ENCODE measurements around the gene HNRNPDL. TPM values are rescaled to one million over a fixed set of nuclear protein-coding genes. Genes with fewer than 3 reads are reported as not detected.
A peak's percentile ranks its signal among the peaks of the same experiment; 100 is the strongest.
"Not testable (repeated sequence)": the region's sequence is repeated elsewhere in the genome, so short reads cannot be mapped to it uniquely, and the experiment has no call there.

Gene HNRNPDL
- total RNA-seq = 100 to 1,000 TPM; 264 to 277 TPM

- Mint-ChIP-seq H3K27ac (peak within 1 kb of the TSS; percentile 97), H3K9me3 (no peaks in the 10 kb centered on the region), H3K27me3 (no peaks in the 10 kb centered on the region), H3K4me3 (peak within 1 kb of the TSS; percentile 99), H3K4me1 (ENCODE audit: low read depth) (peaks cover 55% of the 10 kb centered on the region), H3K36me3 (peaks cover 59% of the 10 kb centered on the region)
- CTCF ChIA-PET = interaction anchor here (1.4 to 4.2 kb wide), 2 partner anchors 59 to 69 kb away, joined by 10 to 25 read pairs; no protein-coding TSS in a partner anchor
- DNase-seq = peak; percentile 99
- intact Hi-C loops (cut with micrococcal nuclease) = loop anchor here (1.0 to 5.0 kb wide), 6 partner anchors 145 to 1027 kb away; partner anchors contain the start of genes COQ2, HELQ, LIN54 and MRPS18C
- POLR2A ChIA-PET = interaction anchor here (1.1 to 4.0 kb wide), 6 partner anchors 11 to 69 kb away, joined by 3 to 57 read pairs (median 16); partner anchors contain the start of gene HNRNPD
Observed at GRCh38 chr4:82430193-82430963, at the start of gene HNRNPDL, which contains the start of gene ENOPH1. Gene HNRNPDL (minus strand): TSS chr4:82430462. CDS start chr4:82429690, 772 bp downstream. Gene ENOPH1 (plus strand): TSS chr4:82430590. CDS start chr4:82430830, 240 bp downstream.

- no peak overlapping the region for H3K27ac Mint-ChIP-seq
- ChIA-PET CTCF (no interaction called here), POLR2A (no interaction called here)
- intact Hi-C loops (cut with micrococcal nuclease) = no loop called here
- no peak for DNase-seq
- no peaks in the 10 kb centered on the region for H3K9me3 Mint-ChIP-seq
- H3K4me3 Mint-ChIP-seq = no peak overlapping the region
- no peaks in the 10 kb centered on the region for H3K4me1 Mint-ChIP-seq (ENCODE audit: low read depth)
- H3K27me3 Mint-ChIP-seq = no peaks in the 10 kb centered on the region
- peaks cover 22% of the 10 kb centered on the region for H3K36me3 Mint-ChIP-seq
Observed at GRCh38 chr4:82479562-82479961, 49.3 kb upstream of the HNRNPDL start.

- POLR2A ChIA-PET; H3K9me3 Mint-ChIP-seq; H3K27me3 Mint-ChIP-seq; H3K4me3 Mint-ChIP-seq; intact Hi-C loops (cut with micrococcal nuclease); H3K27ac Mint-ChIP-seq; DNase-seq; H3K4me1 Mint-ChIP-seq (ENCODE audit: low read depth); CTCF ChIA-PET: not testable (repeated sequence)
- H3K36me3 Mint-ChIP-seq = peaks cover 24% of the 10 kb centered on the region
Observed at GRCh38 chr4:82477469-82477868, 47.2 kb upstream of the HNRNPDL start.

- H3K4me3 Mint-ChIP-seq; H3K9me3 Mint-ChIP-seq; intact Hi-C loops (cut with micrococcal nuclease); POLR2A ChIA-PET; CTCF ChIA-PET; H3K4me1 Mint-ChIP-seq (ENCODE audit: low read depth); H3K27me3 Mint-ChIP-seq; H3K27ac Mint-ChIP-seq; DNase-seq: not testable (repeated sequence)
- peaks cover 20% of the 10 kb centered on the region for H3K36me3 Mint-ChIP-seq
Observed at GRCh38 chr4:82475931-82476330, 45.7 kb upstream of the HNRNPDL start.

- DNase-seq = no peak
- Mint-ChIP-seq H3K36me3 (peaks cover 9% of the 10 kb centered on the region), H3K27ac (no peak overlapping the region), H3K9me3 (no peaks in the 10 kb centered on the region), H3K4me3 (no peak overlapping the region), H3K27me3 (no peaks in the 10 kb centered on the region), H3K4me1 (ENCODE audit: low read depth) (no peaks in the 10 kb centered on the region)
- ChIA-PET POLR2A (no interaction called here), CTCF (interaction anchor here (1.4 kb wide), 1 partner anchor 265 kb away, joined by 4 read pairs; no protein-coding TSS in a partner anchor)
- intact Hi-C loops (cut with micrococcal nuclease) = no loop called here
Observed at GRCh38 chr4:82473621-82474164, 43.4 kb upstream of the HNRNPDL start.

- intact Hi-C loops (cut with micrococcal nuclease); H3K4me3 Mint-ChIP-seq; H3K9me3 Mint-ChIP-seq; H3K4me1 Mint-ChIP-seq (ENCODE audit: low read depth); DNase-seq; H3K27ac Mint-ChIP-seq; POLR2A ChIA-PET; H3K27me3 Mint-ChIP-seq: not testable (repeated sequence)
- CTCF ChIA-PET = interaction anchor here (1.4 kb wide), 1 partner anchor 266 kb away, joined by 4 read pairs; no protein-coding TSS in a partner anchor
- peaks cover 13% of the 10 kb centered on the region for H3K36me3 Mint-ChIP-seq
Observed at GRCh38 chr4:82473080-82473479, 42.8 kb upstream of the HNRNPDL start.

GRCh38 chr4:82469791-82470345 is 39.6 kb upstream of the HNRNPDL start:
- Mint-ChIP-seq H3K4me3 (no peak overlapping the region), H3K27ac (no peak overlapping the region), H3K27me3 (no peaks in the 10 kb centered on the region), H3K9me3 (no peaks in the 10 kb centered on the region), H3K36me3 (peaks cover 17% of the 10 kb centered on the region), H3K4me1 (ENCODE audit: low read depth) (no peaks in the 10 kb centered on the region)
- no peak for DNase-seq
- CTCF ChIA-PET = interaction anchor here (1.3 to 1.4 kb wide), 2 partner anchors 8 to 269 kb away, joined by 4 to 8 read pairs; no protein-coding TSS in a partner anchor
- POLR2A ChIA-PET = no interaction called here
- intact Hi-C loops (cut with micrococcal nuclease) = no loop called here

GRCh38 chr4:82467471-82467870 is 37.2 kb upstream of the HNRNPDL start:
- POLR2A ChIA-PET = no interaction called here
- H3K4me1 Mint-ChIP-seq (ENCODE audit: low read depth) = no peaks in the 10 kb centered on the region
- H3K27ac Mint-ChIP-seq = no peak overlapping the region
- DNase-seq = no peak
- H3K36me3 Mint-ChIP-seq = peaks cover 16% of the 10 kb centered on the region
- H3K9me3 Mint-ChIP-seq = no peaks in the 10 kb centered on the region
- intact Hi-C loops (cut with micrococcal nuclease) = no loop called here
- H3K27me3 Mint-ChIP-seq = no peaks in the 10 kb centered on the region
- H3K4me3 Mint-ChIP-seq = no peak overlapping the region
- CTCF ChIA-PET = interaction anchor here (1.8 kb wide), 1 partner anchor 271 kb away, joined by 10 read pairs; no protein-coding TSS in a partner anchor

- H3K4me3 Mint-ChIP-seq = no peak overlapping the region
- no peak overlapping the region for H3K27ac Mint-ChIP-seq
- ChIA-PET CTCF (interaction anchor here (3.5 to 3.6 kb wide), 2 partner anchors 23 to 276 kb away, joined by 19 to 25 read pairs; no protein-coding TSS in a partner anchor), POLR2A (interaction anchor here (0.6 kb wide), 1 partner anchor 83 kb away, joined by 4 read pairs; no protein-coding TSS in a partner anchor)
- no peak for DNase-seq
- H3K36me3 Mint-ChIP-seq = peaks cover 22% of the 10 kb centered on the region
- no peaks in the 10 kb centered on the region for H3K9me3 Mint-ChIP-seq
- intact Hi-C loops (cut with micrococcal nuclease) = no loop called here
- no peaks in the 10 kb centered on the region for H3K27me3 Mint-ChIP-seq
- peaks cover 2% of the 10 kb centered on the region for H3K4me1 Mint-ChIP-seq (ENCODE audit: low read depth)
Observed at GRCh38 chr4:82463221-82463620, 33.0 kb upstream of the HNRNPDL start.

- intact Hi-C loops (cut with micrococcal nuclease) = loop anchor here (1.0 kb wide), 1 partner anchor 277 kb away; no protein-coding TSS in a partner anchor
- CTCF ChIA-PET = interaction anchor here (1.5 to 4.7 kb wide), 4 partner anchors 8 to 276 kb away, joined by 3 to 31 read pairs (median 14); no protein-coding TSS in a partner anchor
- DNase-seq = peak; percentile 88
- Mint-ChIP-seq H3K4me1 (ENCODE audit: low read depth) (peaks cover 2% of the 10 kb centered on the region), H3K4me3 (no peak overlapping the region), H3K27ac (no peak overlapping the region), H3K27me3 (no peaks in the 10 kb centered on the region), H3K9me3 (no peaks in the 10 kb centered on the region), H3K36me3 (peaks cover 18% of the 10 kb centered on the region)
- POLR2A ChIA-PET = interaction anchor here (1.5 kb wide), 1 partner anchor 34 kb away, joined by 3 read pairs; no protein-coding TSS in a partner anchor
Observed at GRCh38 chr4:82462415-82462831, 32.2 kb upstream of the HNRNPDL start.

- Mint-ChIP-seq H3K36me3 (peaks cover 20% of the 10 kb centered on the region), H3K9me3 (no peaks in the 10 kb centered on the region), H3K4me1 (ENCODE audit: low read depth) (peaks cover 2% of the 10 kb centered on the region), H3K27me3 (no peaks in the 10 kb centered on the region), H3K4me3 (no peak overlapping the region), H3K27ac (no peak overlapping the region)
- ChIA-PET CTCF (interaction anchor here (0.6 to 4.7 kb wide), 7 partner anchors 9 to 1005 kb away, joined by 3 to 31 read pairs (median 4); no protein-coding TSS in a partner anchor), POLR2A (interaction anchor here (1.5 kb wide), 1 partner anchor 33 kb away, joined by 3 read pairs; no protein-coding TSS in a partner anchor)
- intact Hi-C loops (cut with micrococcal nuclease) = loop anchor here (1.0 kb wide), 1 partner anchor 278 kb away; no protein-coding TSS in a partner anchor
- no peak for DNase-seq
Observed at GRCh38 chr4:82461710-82462109, 31.4 kb upstream of the HNRNPDL start.

Measured in activated CD4-positive, alpha-beta memory T cell treated with anti-CD3 and anti-CD28 coated beads for 36 hours (primary cell).